ENCODE measurements around the gene HECTD2.
"Not testable (repeated sequence)": the region's sequence is repeated elsewhere in the genome, so short reads cannot be mapped to it uniquely, and the experiment has no call there.

Gene HECTD2

GRCh38 chr10:91537614-91538383 is 127.7 kb downstream of the HECTD2 start:
- DNase-seq (ENCODE audit: low read depth in 2 of 2): no peak

GRCh38 chr10:91539930-91540329 is 129.8 kb downstream of the HECTD2 start:
- no peak for DNase-seq (ENCODE audit: low read depth in 2 of 2)

- DNase-seq (ENCODE audit: low read depth in 2 of 2): no peak
These were observed 130.6 kb downstream of the HECTD2 start for GRCh38 chr10:91540733-91541132.

GRCh38 chr10:91541481-91541880 is 131.3 kb downstream of the HECTD2 start:
- DNase-seq (ENCODE audit: low read depth in 2 of 2): no peak

GRCh38 chr10:91545384-91545783 is 135.2 kb downstream of the HECTD2 start:
- DNase-seq (ENCODE audit: low read depth in 2 of 2): no peak

- DNase-seq (ENCODE audit: low read depth in 2 of 2): no peak
These were observed 135.7 kb downstream of the HECTD2 start for GRCh38 chr10:91545838-91546237.

- no peak for DNase-seq (ENCODE audit: low read depth in 2 of 2)
These were observed 139.1 kb downstream of the HECTD2 start for GRCh38 chr10:91549262-91549661.

GRCh38 chr10:91550021-91550420 is 139.9 kb downstream of the HECTD2 start:
- no peak for DNase-seq (ENCODE audit: low read depth in 2 of 2)

GRCh38 chr10:91551856-91552255 is 141.7 kb downstream of the HECTD2 start:
- no peak for DNase-seq (ENCODE audit: low read depth in 2 of 2)

- no peak for DNase-seq (ENCODE audit: low read depth in 2 of 2)
These were observed 142.3 kb downstream of the HECTD2 start for GRCh38 chr10:91552274-91553095.

GRCh38 chr10:91555455-91555854 is 145.3 kb downstream of the HECTD2 start:
- DNase-seq (ENCODE audit: low read depth in 2 of 2): no peak

GRCh38 chr10:91556691-91557566 is 146.8 kb downstream of the HECTD2 start:
- DNase-seq (ENCODE audit: low read depth in 2 of 2): no peak

DNA sequence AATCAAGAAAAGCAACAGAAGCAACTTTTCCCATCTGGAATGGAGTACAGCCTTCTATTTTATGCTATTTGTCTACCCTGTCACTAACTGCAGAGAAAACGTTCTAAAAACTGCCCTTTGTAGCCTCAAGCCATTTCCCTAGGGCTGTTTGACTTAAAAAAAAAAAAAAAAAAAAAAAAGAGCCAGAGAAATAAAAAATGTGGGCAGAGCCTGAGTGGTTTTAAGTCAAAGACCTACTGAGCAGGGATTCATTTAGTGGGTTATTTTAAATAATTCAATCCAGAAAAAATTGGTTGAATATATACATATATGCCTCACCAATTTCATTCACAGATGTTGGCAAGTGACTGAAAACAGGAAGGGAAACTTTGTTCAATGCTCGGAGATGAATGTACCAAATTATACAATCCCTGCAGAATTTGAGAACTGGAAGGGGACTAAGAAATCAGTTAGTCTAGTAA is 147.5 kb downstream of the HECTD2 start:
- no peak for DNase-seq (ENCODE audit: low read depth in 2 of 2)

DNA sequence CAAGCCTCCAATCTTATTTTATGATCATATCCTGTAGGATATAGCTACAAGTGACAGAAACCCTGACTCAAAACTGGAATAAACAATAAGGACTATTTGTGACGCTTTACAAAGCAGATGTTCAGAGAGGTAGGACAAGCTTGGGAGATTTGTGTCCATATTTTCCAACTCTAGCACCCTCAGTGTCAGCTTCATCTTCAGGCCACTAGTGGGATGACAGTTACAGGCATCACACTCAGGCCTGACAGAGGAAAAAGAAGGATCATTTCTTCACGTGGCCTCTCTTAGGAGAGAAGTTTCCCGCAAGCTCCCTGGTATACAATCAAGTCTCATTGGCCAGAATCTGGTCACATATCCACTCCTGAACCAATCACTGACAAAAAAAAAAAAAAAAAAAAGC is 148.3 kb downstream of the HECTD2 start:
- no peak for DNase-seq (ENCODE audit: low read depth in 2 of 2)

DNA sequence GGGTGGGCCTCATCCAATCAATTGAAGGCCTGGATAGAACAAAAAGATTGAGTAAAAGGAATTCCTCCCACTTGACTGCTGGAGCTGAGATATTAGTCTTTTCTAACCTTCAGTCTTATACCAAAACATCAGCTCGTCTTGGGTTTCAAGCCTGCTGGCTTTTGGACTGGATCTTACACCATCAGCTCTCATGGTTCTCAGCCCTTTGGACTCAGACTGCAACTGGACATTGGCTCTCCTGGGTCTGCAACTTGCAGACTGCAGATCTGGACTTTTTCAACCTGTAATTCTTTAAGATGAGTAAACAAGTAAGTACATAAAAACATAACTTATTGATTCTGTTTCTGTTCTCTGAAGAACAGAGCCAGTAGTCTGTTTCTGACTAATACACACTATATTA is 149.0 kb downstream of the HECTD2 start:
- no peak for DNase-seq (ENCODE audit: low read depth in 2 of 2)

DNA sequence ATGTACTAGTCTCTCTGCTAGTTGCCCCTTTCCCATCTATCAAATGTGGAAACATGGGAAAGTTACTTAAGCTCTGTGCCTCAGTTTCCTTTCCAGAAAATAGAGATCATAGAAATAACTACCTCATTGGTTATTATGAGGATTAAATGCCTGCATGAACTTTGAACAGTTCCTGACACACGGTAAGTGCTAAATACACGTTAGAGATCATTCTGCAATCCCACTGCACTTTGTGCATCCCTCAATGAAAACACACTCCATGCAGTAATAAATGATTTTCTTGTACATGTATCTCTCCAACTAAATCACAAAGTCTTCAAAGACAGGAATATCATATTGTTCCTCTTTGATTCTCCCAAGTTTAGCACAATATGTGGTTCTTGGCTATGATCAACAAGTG is 149.6 kb downstream of the HECTD2 start:
- no peak for DNase-seq (ENCODE audit: low read depth in 2 of 2)

DNA sequence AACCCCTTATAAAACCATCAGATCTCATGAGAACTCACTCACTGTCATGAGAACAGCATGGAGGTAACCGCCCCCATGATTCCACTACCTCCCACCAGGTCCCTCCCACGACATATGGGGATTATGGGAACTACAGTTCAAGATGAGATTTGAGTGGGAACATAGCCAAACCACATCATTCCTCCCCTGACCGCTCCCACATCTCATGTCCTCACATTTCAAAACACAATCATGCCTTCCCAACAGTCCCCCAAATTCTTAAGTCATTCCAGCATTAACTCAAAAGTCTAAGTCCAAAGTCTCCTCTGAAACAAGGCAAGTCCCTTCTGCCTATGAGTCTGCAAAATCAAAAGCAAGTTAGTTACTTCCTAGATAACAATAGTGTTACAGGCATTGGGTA is 150.7 kb downstream of the HECTD2 start:
- DNase-seq (ENCODE audit: low read depth in 2 of 2): not testable (repeated sequence)

GRCh38 chr10:91562839-91563581 is 152.9 kb downstream of the HECTD2 start:
- no peak for DNase-seq (ENCODE audit: low read depth in 2 of 2)

DNA sequence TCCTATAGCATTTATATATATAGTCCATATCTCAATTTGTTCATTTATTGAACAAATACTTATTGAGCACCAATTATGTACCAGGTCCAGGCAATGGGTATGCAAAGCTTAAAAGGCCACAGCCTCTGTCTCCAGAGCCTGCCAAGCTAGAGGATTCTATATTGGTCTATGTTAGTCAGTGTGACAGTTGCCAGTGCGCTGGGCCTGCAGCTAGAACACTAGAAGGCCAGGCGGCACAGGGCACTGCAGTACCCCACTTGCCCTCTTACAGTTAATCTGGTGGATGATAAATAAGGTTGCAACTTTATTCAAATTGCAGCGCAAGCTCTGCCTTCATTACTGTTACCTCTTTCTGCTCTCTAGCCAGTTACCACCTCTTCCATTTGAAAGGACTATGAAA is 153.9 kb downstream of the HECTD2 start:
- no peak for DNase-seq (ENCODE audit: low read depth in 2 of 2)

Measured in stimulated activated CD8-positive, alpha-beta memory T cell treated with anti-CD3 and anti-CD28 coated beads, Interleukin-15, amount 100 ng/mL, for 48 hours (primary cell).